ENCODE data around the gene BCL2L14. TPM values are rescaled to one million over a fixed set of nuclear protein-coding genes. Genes with fewer than 3 reads are reported as not detected.

Gene BCL2L14
- total RNA-seq, 1 donor from 2014 or later, result 0.64 TPM

DNA sequence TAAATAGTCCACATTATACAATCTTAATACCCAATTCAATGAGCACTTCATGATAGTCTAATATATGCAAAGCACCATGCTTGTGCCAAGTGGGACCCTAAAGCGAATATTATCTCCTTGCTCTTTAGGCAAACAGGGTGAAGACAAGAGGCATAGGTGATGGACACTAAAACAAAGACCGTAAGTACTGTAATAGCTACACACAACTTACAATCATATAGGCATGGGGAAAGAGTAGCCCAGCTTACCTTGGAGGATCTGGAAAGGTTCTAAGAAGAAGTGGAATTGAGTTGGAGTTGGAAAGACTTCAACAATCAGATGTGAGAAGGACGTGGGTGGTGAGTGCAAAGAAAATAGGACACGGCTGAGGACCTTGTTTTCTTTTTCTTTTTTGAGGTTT is 19.1 kb upstream of the BCL2L14 start:
- Mint-ChIP-seq H3K27me3 (ENCODE audit: unreplicated experiment) (no peaks in the 10 kb centered on the region), H3K36me3 (ENCODE audit: low read depth, unreplicated experiment) (no peaks in the 10 kb centered on the region)
- TF ChIP-seq, protein P1, sequence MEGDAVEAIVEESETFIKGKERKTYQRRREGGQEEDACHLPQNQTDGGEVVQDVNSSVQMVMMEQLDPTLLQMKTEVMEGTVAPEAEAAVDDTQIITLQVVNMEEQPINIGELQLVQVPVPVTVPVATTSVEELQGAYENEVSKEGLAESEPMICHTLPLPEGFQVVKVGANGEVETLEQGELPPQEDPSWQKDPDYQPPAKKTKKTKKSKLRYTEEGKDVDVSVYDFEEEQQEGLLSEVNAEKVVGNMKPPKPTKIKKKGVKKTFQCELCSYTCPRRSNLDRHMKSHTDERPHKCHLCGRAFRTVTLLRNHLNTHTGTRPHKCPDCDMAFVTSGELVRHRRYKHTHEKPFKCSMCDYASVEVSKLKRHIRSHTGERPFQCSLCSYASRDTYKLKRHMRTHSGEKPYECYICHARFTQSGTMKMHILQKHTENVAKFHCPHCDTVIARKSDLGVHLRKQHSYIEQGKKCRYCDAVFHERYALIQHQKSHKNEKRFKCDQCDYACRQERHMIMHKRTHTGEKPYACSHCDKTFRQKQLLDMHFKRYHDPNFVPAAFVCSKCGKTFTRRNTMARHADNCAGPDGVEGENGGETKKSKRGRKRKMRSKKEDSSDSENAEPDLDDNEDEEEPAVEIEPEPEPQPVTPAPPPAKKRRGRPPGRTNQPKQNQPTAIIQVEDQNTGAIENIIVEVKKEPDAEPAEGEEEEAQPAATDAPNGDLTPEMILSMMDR (IDR thresholded peaks at IDR 0.05; ENCODE audit: unreplicated experiment), result no peak

DNA sequence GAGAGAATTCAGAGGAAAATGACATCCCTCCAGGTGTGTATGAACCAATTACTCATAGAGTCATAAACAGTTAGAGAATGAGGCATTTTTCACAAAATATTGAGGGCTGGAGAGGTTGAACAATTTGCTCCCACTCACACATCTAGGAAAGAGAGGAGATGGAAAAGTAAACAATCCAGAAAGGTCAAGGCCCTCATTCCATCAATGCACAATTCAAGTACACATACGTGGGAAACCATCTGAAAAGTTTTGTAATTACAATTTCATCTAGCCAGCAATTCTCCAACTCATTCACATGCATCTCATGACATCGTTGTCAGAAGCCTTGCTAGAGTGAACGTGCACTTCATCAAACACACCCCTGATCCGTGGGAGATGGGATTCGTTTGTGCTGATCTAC is 15.7 kb upstream of the BCL2L14 start:
- H3K4me1 Mint-ChIP-seq (ENCODE audit: unreplicated experiment), result peaks cover 13% of the 10 kb centered on the region
- peaks cover 3% of the 10 kb centered on the region for H3K27me3 Mint-ChIP-seq (ENCODE audit: unreplicated experiment)
- H3K27ac Mint-ChIP-seq (ENCODE audit: unreplicated experiment), result no peak overlapping the region

More for the DNA sequence above, 19.1 kb upstream of the BCL2L14 start:
- Mint-ChIP-seq H3K4me1 (ENCODE audit: unreplicated experiment) (peaks cover 5% of the 10 kb centered on the region), H3K4me3 (ENCODE audit: unreplicated experiment) (no peak overlapping the region), H3K9me3 (ENCODE audit: unreplicated experiment) (no peaks in the 10 kb centered on the region), H3K27ac (ENCODE audit: unreplicated experiment) (no peak overlapping the region)
- DNase-seq (ENCODE audit: low spot score), result no peak

DNA sequence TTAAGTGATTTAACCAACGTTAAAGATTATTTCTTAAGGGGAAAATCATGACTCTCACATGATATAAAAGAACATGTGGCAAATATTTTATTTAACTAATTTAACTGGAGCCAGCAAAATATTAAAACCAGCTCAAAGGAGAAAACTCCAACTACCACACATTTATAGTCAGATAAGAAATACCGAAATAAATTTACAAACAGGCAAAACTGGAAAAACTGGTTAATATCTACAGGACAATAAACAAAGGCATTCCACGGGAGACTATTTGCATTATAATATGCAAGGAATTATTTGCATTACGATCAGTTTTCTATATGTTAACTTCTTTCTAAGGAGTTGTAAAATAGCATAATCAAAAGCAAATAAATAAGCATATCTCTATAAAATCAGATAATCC is 13.8 kb upstream of the BCL2L14 start:
- Mint-ChIP-seq H3K9me3 (ENCODE audit: unreplicated experiment) (no peaks in the 10 kb centered on the region), H3K27me3 (ENCODE audit: unreplicated experiment) (peaks cover 5% of the 10 kb centered on the region), H3K4me3 (ENCODE audit: unreplicated experiment) (no peak overlapping the region), H3K36me3 (ENCODE audit: low read depth, unreplicated experiment) (no peaks in the 10 kb centered on the region), H3K4me1 (ENCODE audit: unreplicated experiment) (peaks cover 22% of the 10 kb centered on the region), H3K27ac (ENCODE audit: unreplicated experiment) (no peak overlapping the region)
- TF ChIP-seq, protein P1 (IDR thresholded peaks at IDR 0.05; ENCODE audit: unreplicated experiment), result no peak
- DNase-seq (ENCODE audit: low spot score), result no peak

More for the DNA sequence above, 15.7 kb upstream of the BCL2L14 start:
- Mint-ChIP-seq H3K9me3 (ENCODE audit: unreplicated experiment) (no peaks in the 10 kb centered on the region), H3K4me3 (ENCODE audit: unreplicated experiment) (no peak overlapping the region), H3K36me3 (ENCODE audit: low read depth, unreplicated experiment) (no peaks in the 10 kb centered on the region)
- no peak for DNase-seq (ENCODE audit: low spot score)
- TF ChIP-seq, protein P1 (IDR thresholded peaks at IDR 0.05; ENCODE audit: unreplicated experiment), result no peak

DNA sequence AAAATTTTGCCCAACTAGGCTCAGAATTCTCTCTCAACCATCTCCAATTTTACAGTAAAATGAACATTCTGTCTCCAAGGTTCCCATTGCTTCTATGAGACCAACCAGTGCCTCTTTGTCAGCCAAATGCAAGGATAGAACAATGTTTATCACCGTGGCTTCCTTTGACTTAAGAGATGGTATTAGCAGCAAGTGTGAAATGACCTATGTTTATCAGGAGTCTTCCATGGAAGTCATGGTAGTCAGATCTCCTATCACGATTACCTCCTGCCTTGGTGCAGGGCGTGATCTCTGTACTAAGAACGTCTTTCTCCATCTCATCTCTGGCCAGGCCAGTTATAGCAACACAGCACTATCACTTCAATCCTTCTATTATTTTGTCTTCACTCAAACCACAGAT is 6.1 kb upstream of the BCL2L14 start:
- Mint-ChIP-seq H3K27ac (ENCODE audit: unreplicated experiment) (no peak overlapping the region), H3K9me3 (ENCODE audit: unreplicated experiment) (no peaks in the 10 kb centered on the region), H3K36me3 (ENCODE audit: low read depth, unreplicated experiment) (no peaks in the 10 kb centered on the region), H3K4me3 (ENCODE audit: unreplicated experiment) (no peak overlapping the region), H3K4me1 (ENCODE audit: unreplicated experiment) (peaks cover 28% of the 10 kb centered on the region), H3K27me3 (ENCODE audit: unreplicated experiment) (peaks cover 3% of the 10 kb centered on the region)
- no peak for DNase-seq (ENCODE audit: low spot score)
- TF ChIP-seq, protein P1 (IDR thresholded peaks at IDR 0.05; ENCODE audit: unreplicated experiment), result no peak

DNA sequence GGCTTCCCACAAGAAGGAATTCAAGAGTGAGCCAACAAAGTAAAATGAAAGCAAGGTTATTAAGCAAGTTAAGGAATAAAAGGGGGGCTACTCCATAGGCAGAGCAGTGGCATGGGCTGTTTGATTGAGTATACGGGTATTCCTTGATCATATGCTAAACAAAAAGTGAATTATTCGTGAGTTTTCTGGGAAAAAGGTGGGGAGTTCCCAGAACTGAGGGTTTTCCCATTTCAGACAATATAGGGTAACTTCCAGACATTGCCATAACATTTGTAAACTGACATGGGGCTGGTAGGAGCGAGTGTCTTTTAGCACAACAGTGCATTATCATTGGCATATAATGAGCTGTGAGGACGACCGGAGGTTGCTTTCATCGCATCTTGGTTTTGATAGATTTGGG is 2.0 kb upstream of the BCL2L14 start:
- peaks cover 1% of the 10 kb centered on the region for H3K27me3 Mint-ChIP-seq (ENCODE audit: unreplicated experiment)
- TF ChIP-seq, protein P1 (IDR thresholded peaks at IDR 0.05; ENCODE audit: unreplicated experiment), result no peak
- peaks cover 9% of the 10 kb centered on the region for H3K4me1 Mint-ChIP-seq (ENCODE audit: unreplicated experiment)
- DNase-seq (ENCODE audit: low spot score), result no peak
- H3K4me3 Mint-ChIP-seq (ENCODE audit: unreplicated experiment), result no peak overlapping the region
- H3K27ac Mint-ChIP-seq (ENCODE audit: unreplicated experiment), result no peak overlapping the region
- no peaks in the 10 kb centered on the region for H3K36me3 Mint-ChIP-seq (ENCODE audit: low read depth, unreplicated experiment)
- no peaks in the 10 kb centered on the region for H3K9me3 Mint-ChIP-seq (ENCODE audit: unreplicated experiment)
